OCI-LY7 (cell line): Measurements from ENCODE around the gene CEP97. TPM values are rescaled to one million over a fixed set of nuclear protein-coding genes. Genes with fewer than 3 reads are reported as not detected.
A peak's percentile ranks its signal among the peaks of the same experiment; 100 is the strongest.

ENCODE experiments used
- BruUV-seq: library from RNA; stranded (reverse); fragments of 400-500 nt; replicated peaks from 2 replicates; lab custom pipeline; 2021; lab: Mats Ljungman, UMichigan
- CTCF ChIA-PET: fragments of 300-600 bp; sonication (Branson Sonifier 250); formaldehyde crosslinking; loops from one replicate; lab custom pipeline; 2022; ENCODE audit warnings: antibody characterized with exemption; ENCODE audit not compliant: unreplicated experiment; lab: Charles Lee
- POLR2A ChIA-PET: fragments of 300-600 bp; sonication (Branson Sonifier 250); formaldehyde crosslinking; loops from one replicate; lab custom pipeline; 2022; ENCODE audit warnings: antibody characterized with exemption; lab: Charles Lee
- DNase-seq: peaks from one replicate; pipeline ENCODE4 v3.0.0-alpha.2; 2015; ENCODE audit warnings: low spot score
- H2AFZ ChIP-seq: fragments of 200-600 bp; sonication (generic), shearing (Covaris generic); 2 replicates; pipeline ENCODE4 v1.6.1; 2014; ENCODE audit warnings: mild to moderate bottlenecking, antibody characterized with exemption, low read length, moderate library complexity
- H3K27ac ChIP-seq: fragments of 200-600 bp; sonication (generic); 2 replicates; pipeline ENCODE4 v1.5.1; 2014; ENCODE audit warnings: mixed run types, low read depth, mild to moderate bottlenecking, moderate library complexity, low read length, inconsistent platforms; ENCODE audit not compliant: poor library complexity, severe bottlenecking
- H3K36me3 ChIP-seq: fragments of 200-600 bp; sonication (generic); 2 replicates; pipeline ENCODE4 v1.6.1; 2014; ENCODE audit warnings: mild to moderate bottlenecking, antibody characterized with exemption, low read length, moderate library complexity, mixed read lengths; ENCODE audit not compliant: insufficient read depth
- H3K4me1 ChIP-seq: fragments of 200-600 bp; sonication (generic); 2 replicates; pipeline ENCODE4 v1.5.1; 2014; ENCODE audit warnings: mild to moderate bottlenecking, low read length; ENCODE audit not compliant: insufficient read depth, poor library complexity, severe bottlenecking
- H3K4me2 ChIP-seq: fragments of 200-600 bp; sonication (generic); 2 replicates; pipeline ENCODE4 v1.6.1; 2014; ENCODE audit warnings: mild to moderate bottlenecking, low read length
- H3K4me3 ChIP-seq: fragments of 200-600 bp; sonication (generic); 2 replicates; pipeline ENCODE4 v1.5.1; 2014; ENCODE audit warnings: mild to moderate bottlenecking, low read depth, low read length; ENCODE audit not compliant: poor library complexity, severe bottlenecking
- H3K79me2 ChIP-seq: fragments of 200-600 bp; sonication (generic); 2 replicates; pipeline ENCODE4 v1.6.1; 2016; ENCODE audit warnings: low read depth, mild to moderate bottlenecking, low read length, moderate library complexity, mixed read lengths; ENCODE audit not compliant: insufficient read depth
- H3K9me2 ChIP-seq: fragments of 200-600 bp; sonication (generic); 2 replicates; pipeline ENCODE4 v1.6.1; 2016; ENCODE audit warnings: mild to moderate bottlenecking, low read length, mixed read lengths; ENCODE audit not compliant: insufficient read depth
- H3K9me3 ChIP-seq: fragments of 200-600 bp; sonication (generic); 2 replicates; pipeline ENCODE4 v1.6.1; 2014; ENCODE audit warnings: mild to moderate bottlenecking, mixed run types, low read length, mixed read lengths
- H4K20me1 ChIP-seq: fragments of 200-600 bp; sonication (generic); 2 replicates; pipeline ENCODE4 v1.6.1; 2014; ENCODE audit warnings: mild to moderate bottlenecking, antibody characterized with exemption, low read length, moderate library complexity, mixed read lengths; ENCODE audit not compliant: insufficient read depth
- CTCF ChIP-seq: fragments of 200-600 bp; sonication (generic); conservative IDR thresholded peaks from 2 replicates; pipeline ENCODE4 v1.5.1; 2014; ENCODE audit warnings: mild to moderate bottlenecking, antibody characterized with exemption, low read length, moderate library complexity, mixed read lengths
- EZH2phosphoT487 ChIP-seq: fragments of 200-600 bp; sonication (generic); IDR thresholded peaks from 2 replicates; pipeline ENCODE4 v1.6.1; 2018; ENCODE audit warnings: low read depth, borderline replicate concordance, mild to moderate bottlenecking, mixed run types, antibody characterized with exemption, low read length, moderate library complexity, mixed read lengths
- intact Hi-C: fragments of 100-400 bp; cut with micrococcal nuclease; formaldehyde crosslinking; loops from one replicate; pipeline ENCODE4 v1.10.0; 2022; ENCODE audit not compliant: unreplicated experiment
- total RNA-seq, 2 experiments: library from RNA; depleted of rRNA in 1 of 2; stranded (reverse); fragments of >200 nt in 1 of 2; shearing (Covaris generic) in 1 of 2; gene quantifications; 2 replicates each; pipeline ENCODE4 v1.2.3, GENCODE V29; 2014 to 2022

Gene CEP97
- total RNA-seq, 2 experiments from 2014 or later = 27.3 to 43.5 TPM

- intact Hi-C loops = no loop called here
- H3K9me3 ChIP-seq = peaks cover 10% of the 10 kb centered on the region; the same call in 1 of the 2 replicates
- peaks cover 12% of the 10 kb centered on the region; the same call in 1 of the 2 replicates for H4K20me1 ChIP-seq
- H3K4me1 ChIP-seq = peaks cover 39% of the 10 kb centered on the region
- H3K79me2 ChIP-seq = peaks cover 80% of the 10 kb centered on the region
- ChIA-PET POLR2A (interaction anchor here (1.4 to 2.1 kb wide), 5 partner anchors 10 to 67 kb away, joined by 4 to 7 read pairs (median 5); partner anchors contain the start of gene CEP97), CTCF (interaction anchor here (0.8 kb wide), 1 partner anchor 8 kb away, joined by 3 read pairs; no protein-coding TSS in a partner anchor)
- TF ChIP-seq CTCF = no peak
- no peaks in the 10 kb centered on the region for H3K9me2 ChIP-seq
- H3K27ac ChIP-seq = no peak overlapping the region
- no peak overlapping the region for H3K4me2 ChIP-seq
- no TSS peak for BruUV-seq
- H3K4me3 ChIP-seq = no peak overlapping the region
- no peak for DNase-seq
- H3K36me3 ChIP-seq = peaks cover 91% of the 10 kb centered on the region
- H2AFZ ChIP-seq = no peak overlapping the region
Observed at GRCh38 chr3:101784855-101785613, 60.6 kb downstream of the CEP97 start.

DNA sequence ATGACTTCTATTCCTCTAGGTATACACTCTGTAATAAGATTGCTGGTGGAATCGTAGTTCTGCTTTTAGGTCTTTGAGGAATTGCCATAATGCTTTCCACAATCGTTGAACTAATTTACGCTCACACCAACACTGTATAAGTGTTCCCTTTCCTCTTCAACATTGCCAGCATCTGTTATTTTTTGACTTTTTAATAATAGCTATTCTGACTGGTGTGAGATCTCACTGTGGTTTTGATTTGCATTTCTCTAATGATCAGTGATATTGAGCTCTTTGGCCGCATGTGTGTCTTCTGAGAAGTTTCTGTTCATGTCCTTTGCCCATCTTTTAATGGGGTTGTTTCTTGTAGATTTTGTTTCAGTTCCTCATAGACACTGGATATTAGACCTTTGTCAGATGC is 67.4 kb downstream of the CEP97 start:
- DNase-seq = peak; percentile 79
- Histone ChIP-seq H3K79me2 (peaks cover 90% of the 10 kb centered on the region), H3K36me3 (peaks cover 98% of the 10 kb centered on the region), H4K20me1 (no peaks in the 10 kb centered on the region), H3K4me2 (peak overlapping the region; percentile 58), H3K4me3 (peak overlapping the region; percentile 49), H3K9me3 (peaks cover 69% of the 10 kb centered on the region), H3K9me2 (no peaks in the 10 kb centered on the region), H3K27ac (peak overlapping the region; percentile 93), H3K4me1 (peaks cover 54% of the 10 kb centered on the region), H2AFZ (no peak overlapping the region)
- no TSS peak for BruUV-seq
- intact Hi-C loops = loop anchor here (1.0 to 2.0 kb wide), 2 partner anchors 12 to 69 kb away; partner anchors contain the start of gene NXPE3
- no peak for TF ChIP-seq EZH2phosphoT487
- no peak for TF ChIP-seq CTCF
- CTCF ChIA-PET = interaction anchor here (1.2 kb wide), 1 partner anchor 67 kb away, joined by 4 read pairs; the partner anchor contains the start of gene CEP97
- POLR2A ChIA-PET = interaction anchor here (0.6 to 3.3 kb wide), 12 partner anchors 11 to 268 kb away, joined by 3 to 15 read pairs (median 4); partner anchors contain the start of genes NXPE3 and RPL24
